ENCODE measurements around the gene CENPP. TPM values are rescaled to one million over a fixed set of nuclear protein-coding genes. Genes with fewer than 3 reads are reported as not detected.

CENPP gene
- total and polyA plus RNA-seq, 8 donors: 0.46 to 2.7 (median 1.9) TPM

- intact Hi-C loops (cut with DNase I): no loop called here
- no peak for FAIRE-seq
Observed at GRCh38 chr9:92369075-92369474, 43.3 kb downstream of the CENPP start.

DNA sequence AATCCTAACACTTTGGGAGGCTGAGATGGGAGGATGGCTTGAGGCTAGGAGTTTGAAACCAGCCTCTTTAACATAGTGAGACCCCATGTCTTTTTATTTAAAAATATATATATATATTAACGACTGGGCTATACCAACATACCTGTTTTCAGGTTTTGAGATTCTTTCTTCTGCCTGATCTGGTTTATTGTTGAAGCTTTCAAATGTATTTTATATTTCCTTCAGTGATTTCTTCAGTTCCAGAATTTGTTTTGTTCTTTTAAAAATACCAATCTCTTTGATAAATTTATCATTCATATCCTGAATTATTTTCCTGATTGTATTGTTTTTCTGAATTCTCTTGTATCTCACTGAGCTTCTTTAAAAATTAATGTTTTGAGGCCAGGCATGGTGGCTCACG, 47.4 kb downstream of the CENPP start:
- Histone ChIP-seq H3K27ac (no peak overlapping the region), H3K4me1 (no peaks in the 10 kb centered on the region), H3K27me3 (no peaks in the 10 kb centered on the region), H3K36me3 (no peaks in the 10 kb centered on the region), H3K4me3 (no peak overlapping the region), H3K9me3 (no peaks in the 10 kb centered on the region)
- TF ChIP-seq, protein P1, sequence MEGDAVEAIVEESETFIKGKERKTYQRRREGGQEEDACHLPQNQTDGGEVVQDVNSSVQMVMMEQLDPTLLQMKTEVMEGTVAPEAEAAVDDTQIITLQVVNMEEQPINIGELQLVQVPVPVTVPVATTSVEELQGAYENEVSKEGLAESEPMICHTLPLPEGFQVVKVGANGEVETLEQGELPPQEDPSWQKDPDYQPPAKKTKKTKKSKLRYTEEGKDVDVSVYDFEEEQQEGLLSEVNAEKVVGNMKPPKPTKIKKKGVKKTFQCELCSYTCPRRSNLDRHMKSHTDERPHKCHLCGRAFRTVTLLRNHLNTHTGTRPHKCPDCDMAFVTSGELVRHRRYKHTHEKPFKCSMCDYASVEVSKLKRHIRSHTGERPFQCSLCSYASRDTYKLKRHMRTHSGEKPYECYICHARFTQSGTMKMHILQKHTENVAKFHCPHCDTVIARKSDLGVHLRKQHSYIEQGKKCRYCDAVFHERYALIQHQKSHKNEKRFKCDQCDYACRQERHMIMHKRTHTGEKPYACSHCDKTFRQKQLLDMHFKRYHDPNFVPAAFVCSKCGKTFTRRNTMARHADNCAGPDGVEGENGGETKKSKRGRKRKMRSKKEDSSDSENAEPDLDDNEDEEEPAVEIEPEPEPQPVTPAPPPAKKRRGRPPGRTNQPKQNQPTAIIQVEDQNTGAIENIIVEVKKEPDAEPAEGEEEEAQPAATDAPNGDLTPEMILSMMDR (IDR thresholded peaks at IDR 0.05): no peak
- 93 to 100% methylated on average over 2 of the region's 2 CpGs for WGBS, 2 donors
- intact Hi-C loops (cut with DNase I): no loop called here
- no peak for DNase-seq
- FAIRE-seq: no peak
- ATAC-seq: no peak

More at GRCh38 chr9:92369075-92369474, 43.3 kb downstream of the CENPP start:
- H3K9me3 ChIP-seq: no peaks in the 10 kb centered on the region
- no peak overlapping the region for H3K4me3 ChIP-seq
- TF ChIP-seq, protein P1 (IDR thresholded peaks at IDR 0.05): no peak
- ATAC-seq (no peak), DNase-seq (no peak)
- no peak overlapping the region for H3K27ac ChIP-seq
- WGBS, 2 donors: 25 to 47% methylated on average over 2 of the region's 2 CpGs
- no peaks in the 10 kb centered on the region for H3K4me1 ChIP-seq
- no peaks in the 10 kb centered on the region for H3K27me3 ChIP-seq
- H3K36me3 ChIP-seq: no peaks in the 10 kb centered on the region

DNA sequence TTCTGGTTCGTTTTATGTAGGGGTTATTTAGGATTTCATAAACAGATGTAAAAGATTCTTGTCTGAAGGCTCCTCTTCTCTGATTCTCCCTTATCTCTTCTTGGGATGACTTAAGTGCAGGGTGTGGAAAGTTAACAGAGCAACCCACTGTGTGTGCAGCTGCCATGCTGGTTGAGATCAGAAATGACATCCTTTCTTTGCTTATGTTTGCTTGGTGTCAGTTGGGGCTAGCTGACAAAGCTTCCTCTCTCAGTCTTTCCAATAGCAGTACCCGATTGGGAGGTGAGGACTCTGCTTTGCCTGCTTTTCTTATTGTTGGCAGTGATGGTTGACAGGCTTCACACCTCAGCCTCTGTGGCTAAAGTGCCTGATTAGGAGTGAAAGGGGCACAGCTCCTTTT, 52.1 kb downstream of the CENPP start:
- FAIRE-seq: no peak
- Histone ChIP-seq H3K9me3 (no peaks in the 10 kb centered on the region), H3K4me3 (no peak overlapping the region), H3K4me1 (no peaks in the 10 kb centered on the region), H3K27ac (no peak overlapping the region), H3K27me3 (no peaks in the 10 kb centered on the region), H3K36me3 (no peaks in the 10 kb centered on the region)
- no peak for DNase-seq
- WGBS, 2 donors: 78 to 83% methylated on average over 2 of the region's 2 CpGs
- TF ChIP-seq, protein P1 (IDR thresholded peaks at IDR 0.05): no peak
- intact Hi-C loops (cut with DNase I): no loop called here
- no peak for ATAC-seq

DNA sequence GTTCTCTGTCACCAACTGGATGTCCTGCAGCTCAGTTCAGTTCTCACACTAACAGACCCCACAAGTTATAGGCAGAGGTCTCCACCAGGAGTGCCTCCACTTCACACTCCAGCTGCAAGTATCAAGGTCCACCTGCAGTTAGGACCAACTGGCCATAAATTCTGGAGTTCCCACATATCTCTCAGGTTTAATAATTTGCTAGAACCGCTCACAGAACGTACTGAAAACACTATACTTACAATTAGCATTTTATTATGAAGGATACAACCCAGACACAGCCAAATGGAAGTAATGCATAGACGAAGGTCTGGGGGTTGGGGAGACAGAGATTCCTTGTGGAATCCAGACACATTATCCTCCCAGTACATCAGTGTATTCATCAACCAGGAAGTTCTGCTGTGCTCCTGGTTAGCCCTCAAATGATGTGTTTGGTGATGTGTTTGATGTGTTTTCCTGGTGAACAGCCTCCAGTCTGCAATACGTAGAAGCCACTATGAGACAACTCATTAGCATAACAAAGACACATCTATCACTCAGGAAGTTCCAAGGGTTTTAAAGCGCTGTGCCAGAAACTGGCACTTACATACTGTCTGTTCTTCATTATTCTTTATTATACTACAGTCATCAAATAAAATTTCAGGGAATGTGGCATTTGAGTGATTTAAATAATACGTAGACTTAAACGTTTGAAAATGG, 53.3 kb downstream of the CENPP start:
- no peaks in the 10 kb centered on the region for H3K27me3 ChIP-seq
- TF ChIP-seq, protein P1 (IDR thresholded peaks at IDR 0.05): no peak
- ATAC-seq (no peak), FAIRE-seq (no peak), DNase-seq (no peak)
- 68 to 72% methylated on average over 7 of the region's 7 CpGs for WGBS, 2 donors
- H3K27ac ChIP-seq: no peak overlapping the region
- H3K4me1 ChIP-seq: no peaks in the 10 kb centered on the region
- no peaks in the 10 kb centered on the region for H3K36me3 ChIP-seq
- H3K4me3 ChIP-seq: no peak overlapping the region
- intact Hi-C loops (cut with DNase I): no loop called here
- H3K9me3 ChIP-seq: no peaks in the 10 kb centered on the region

GRCh38 chr9:92380603-92381002, 54.9 kb downstream of the CENPP start:
- WGBS, 2 donors: 92 to 96% methylated on average over 2 of the region's 2 CpGs
- H3K36me3 ChIP-seq: no peaks in the 10 kb centered on the region
- H3K9me3 ChIP-seq: no peaks in the 10 kb centered on the region
- no peak for FAIRE-seq
- TF ChIP-seq, protein P1 (IDR thresholded peaks at IDR 0.05): no peak
- intact Hi-C loops (cut with DNase I): no loop called here
- no peak overlapping the region for H3K4me3 ChIP-seq
- no peak for ATAC-seq
- no peaks in the 10 kb centered on the region for H3K27me3 ChIP-seq
- DNase-seq: no peak
- no peak overlapping the region for H3K27ac ChIP-seq
- no peaks in the 10 kb centered on the region for H3K4me1 ChIP-seq
